Heart right ventricle (tissue), 16 donors: ENCODE results near the gene KDM4E. TPM values are rescaled to one million over a fixed set of nuclear protein-coding genes. Genes with fewer than 3 reads are reported as not detected.

Experiments
- ATAC-seq, 8 donors: fragments of 200-7000 bp; cut with Tn5 transposase; one replicate each; pipeline ENCODE4 v1.9.1; 2020; ENCODE audit warnings: mild to moderate bottlenecking in 8 of 8, moderate library complexity in 8 of 8, moderate number of reproducible peaks in 1 of 8
- DNase-seq, 2 donors: peaks; one replicate each; pipeline ENCODE4 v3.0.0-alpha.2; 2020
- H3K27ac ChIP-seq, 10 donors: fragments of 200-600 bp; sonication (generic) in 2 of 10; one replicate each; pipeline versions ENCODE4 v1.5.0 to v1.8.0; 2020 to 2022; ENCODE audit warnings: mild to moderate bottlenecking in 3 of 10
- H3K27me3 ChIP-seq, 7 donors: fragments of 200-600 bp; one replicate each; pipeline ENCODE4 v1.8.0; 2021 to 2022; ENCODE audit warnings: mild to moderate bottlenecking in 2 of 7
- H3K36me3 ChIP-seq, 9 donors: fragments of 200-600 bp; sonication (generic) in 1 of 9; one replicate each; pipeline versions ENCODE4 v1.5.0 to v1.8.0; 2020 to 2022; ENCODE audit warnings: mild to moderate bottlenecking in 2 of 9
- H3K4me1 ChIP-seq, 9 donors: fragments of 200-600 bp; sonication (generic) in 1 of 9; one replicate each; pipeline versions ENCODE4 v1.5.0 to v1.8.0; 2020 to 2022; ENCODE audit warnings: mild to moderate bottlenecking in 4 of 9
- H3K4me3 ChIP-seq, 10 donors: fragments of 200-600 bp; sonication (generic) in 2 of 10; one replicate each; pipeline versions ENCODE4 v1.5.0 to v1.8.0; 2020 to 2022; ENCODE audit warnings: mild to moderate bottlenecking in 7 of 10, moderate library complexity in 2 of 10
- H3K9me3 ChIP-seq, 11 donors: fragments of 200-600 bp in 10 of 11; sonication (generic) in 2 of 11; one replicate each; pipeline versions ENCODE4 v1.5.0 to v1.8.0; 2013 to 2022; ENCODE audit warnings: mild to moderate bottlenecking in 2 of 11, control low read depth in 1 of 11, moderate library complexity in 1 of 11
- WGBS, 2 donors: extraction: QIAGEN DNeasy Blood & Tissue Kit; methylation state at CpG; one replicate each; pipeline ENCODE4 v1.1.7; 2013; ENCODE audit warnings: inconsistent platforms in 1 of 2; 5-methylcytosine and 5-hydroxymethylcytosine counted together
- intact Hi-C, 10 donors: fragments of 100-400 bp; cut with DNase I; formaldehyde crosslinking; loops; one replicate each; pipeline versions ENCODE4 v1.11.1 to v1.14.2; 2022
- polyA plus RNA-seq, 2 donors: library from polyadenylated mRNA; stranded (reverse); fragments of 200-250 nt; gene quantifications; one replicate each; pipeline ENCODE4 v1.2.3, GENCODE V29; 2013
- total RNA-seq, 10 donors: library from RNA; stranded (reverse); fragmentation: NEBNext Ultra II Directional in 3 of 10; extraction: Animal tissue kit (Norgen Biotek cat#: 25700) in 3 of 10; gene quantifications; one replicate each; pipeline versions ENCODE4 v1.2.1 to v1.2.4, GENCODE V29; 2021 to 2023
- TF ChIP-seq, protein P1 (sequence below), 9 donors: fragments of 200-600 bp; sonication (generic) in 2 of 9; IDR thresholded peaks; one replicate each; pipeline versions ENCODE4 v1.5.0 to v1.8.0; 2021 to 2022; ENCODE audit warnings: antibody characterized with exemption in 9 of 9, mild to moderate bottlenecking in 5 of 9, moderate library complexity in 1 of 9
- donor health status: Arrhythmogenic right ventricular cardiomyopathy.
- donor health status: ischemic (EF 13 %, LVEDD 7.1; RV severe dilation, severe dysfunction).
- donor health status: healthy with polysubstance abuse.
- donor health status: DM: no; HTN: yes; CAD: no.
- donor health status: DM: no; HTN: no; CAD: no.
- donor health status: ischemic (EF 25% LVEDD 6.9; RV normal size, moderate dysfunction).
- donor health status: ischemic (EF 25% LVEDD 5.7; RV mildly dilated, moderate dysfunction).
- donor health status: healthy.
- donor health status: DM: yes; HTN: yes; CAD: no.
- donor health status: Ischemic cardiomyopathy.
- donor health status: ischemic (EF 35%, LVEDD 5.7; RV mildly dilated, moderate dysfunction).
- donor health status: nonischemic (EF 11% LVEDD 7.7; RV severe dilation, severe dysfunction).
- donor health status: DM: yes; HTN: yes; CAD: no.
- donor health status: PGD.
- donor health status: ischemic (EF 29% LVEDD 5.4; RV normal size, mild dysfunction).
- donor health status: nonischemic (EF 23%, LVEDD 6.1; RV moderate dilation, normal function).

KDM4E gene
- total and polyA plus RNA-seq, 12 donors: not detected

DNA sequence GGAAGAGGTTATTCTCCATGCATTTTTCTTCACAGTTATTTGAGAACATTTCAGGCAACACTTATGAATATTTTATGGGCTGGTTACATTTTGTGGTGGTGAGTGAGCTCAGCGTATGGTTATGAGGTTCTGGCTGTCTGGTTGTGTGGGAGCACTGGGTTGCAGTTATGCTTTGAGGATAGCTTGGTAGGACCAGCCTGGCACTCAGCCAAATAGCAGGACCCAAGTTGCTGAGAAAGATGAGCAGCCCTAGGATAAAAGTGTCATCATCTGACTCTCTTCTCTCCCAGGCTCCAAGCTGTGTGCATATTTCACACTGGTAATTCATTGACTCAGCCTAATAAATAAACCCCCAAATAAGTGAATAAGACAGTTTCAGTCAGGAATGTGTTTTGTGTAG lies 33.6 kb downstream of the KDM4E start:
- Histone ChIP-seq H3K27ac (no peak overlapping the region), H3K27me3 (peaks cover 0 to 18% (median 7%) of the 10 kb centered on the region in 7 donors), H3K4me1 (no peaks in the 10 kb centered on the region), H3K9me3 (no peaks in the 10 kb centered on the region), H3K36me3 (no peaks in the 10 kb centered on the region), H3K4me3 (no peak overlapping the region)
- ATAC-seq (no peak), DNase-seq (no peak)
- intact Hi-C loops: no loop called here
- TF ChIP-seq, protein P1, sequence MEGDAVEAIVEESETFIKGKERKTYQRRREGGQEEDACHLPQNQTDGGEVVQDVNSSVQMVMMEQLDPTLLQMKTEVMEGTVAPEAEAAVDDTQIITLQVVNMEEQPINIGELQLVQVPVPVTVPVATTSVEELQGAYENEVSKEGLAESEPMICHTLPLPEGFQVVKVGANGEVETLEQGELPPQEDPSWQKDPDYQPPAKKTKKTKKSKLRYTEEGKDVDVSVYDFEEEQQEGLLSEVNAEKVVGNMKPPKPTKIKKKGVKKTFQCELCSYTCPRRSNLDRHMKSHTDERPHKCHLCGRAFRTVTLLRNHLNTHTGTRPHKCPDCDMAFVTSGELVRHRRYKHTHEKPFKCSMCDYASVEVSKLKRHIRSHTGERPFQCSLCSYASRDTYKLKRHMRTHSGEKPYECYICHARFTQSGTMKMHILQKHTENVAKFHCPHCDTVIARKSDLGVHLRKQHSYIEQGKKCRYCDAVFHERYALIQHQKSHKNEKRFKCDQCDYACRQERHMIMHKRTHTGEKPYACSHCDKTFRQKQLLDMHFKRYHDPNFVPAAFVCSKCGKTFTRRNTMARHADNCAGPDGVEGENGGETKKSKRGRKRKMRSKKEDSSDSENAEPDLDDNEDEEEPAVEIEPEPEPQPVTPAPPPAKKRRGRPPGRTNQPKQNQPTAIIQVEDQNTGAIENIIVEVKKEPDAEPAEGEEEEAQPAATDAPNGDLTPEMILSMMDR (IDR thresholded peaks at IDR 0.05): no peak
- 76 to 80% methylated on average over 1 of the region's 1 CpG for WGBS, 2 donors

- H3K9me3 ChIP-seq: no peaks in the 10 kb centered on the region
- peak in 1 of 8 donors; percentile 81 for ATAC-seq
- TF ChIP-seq, protein P1 (IDR thresholded peaks at IDR 0.05): no peak
- peaks cover 0 to 14% (median 4%) of the 10 kb centered on the region in 7 donors for H3K27me3 ChIP-seq
- no peaks in the 10 kb centered on the region for H3K36me3 ChIP-seq
- H3K27ac ChIP-seq: no peak overlapping the region
- H3K4me1 ChIP-seq: no peaks in the 10 kb centered on the region
- 70 to 73% methylated on average over 6 of the region's 6 CpGs for WGBS, 2 donors
- H3K4me3 ChIP-seq: no peak overlapping the region
- intact Hi-C loops: no loop called here
- no peak for DNase-seq
Observed at GRCh38 chr11:95059046-95059445, 34.0 kb downstream of the KDM4E start.

DNA sequence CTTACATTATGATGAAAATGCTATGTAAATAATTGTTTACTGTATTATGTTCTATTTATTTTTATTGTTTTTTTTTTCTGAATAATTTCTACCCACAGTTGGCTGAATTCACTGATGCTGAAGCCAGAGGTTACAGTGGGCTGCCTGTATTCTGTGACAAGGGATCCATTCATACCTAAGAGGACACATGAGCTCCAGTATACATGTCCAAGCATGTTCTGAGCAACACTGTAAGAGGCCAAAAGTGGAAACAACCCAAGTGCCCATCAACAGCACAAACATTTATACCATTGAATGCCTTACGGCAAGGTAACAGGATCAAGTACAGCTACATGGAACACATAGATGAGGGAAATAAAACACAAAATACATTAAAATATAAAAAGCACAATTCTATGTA lies 40.3 kb downstream of the KDM4E start:
- TF ChIP-seq, protein P1 (IDR thresholded peaks at IDR 0.05): no peak
- H3K36me3 ChIP-seq: no peaks in the 10 kb centered on the region
- WGBS, 2 donors: 95 to 98% methylated on average over 1 of the region's 1 CpG
- intact Hi-C loops: loop anchor here in 8 of 10 donors (5.0 to 10.0 kb wide), 9 partner anchors 82 to 702 kb away; partner anchors contain the start of genes CWC15 (in 3 of the 8), KDM4D (in 3 of the 8) and SESN3 (in 1 of the 8)
- H3K9me3 ChIP-seq: no peaks in the 10 kb centered on the region
- DNase-seq (no peak), ATAC-seq (no peak)
- H3K27me3 ChIP-seq: no peaks in the 10 kb centered on the region
- no peak overlapping the region for H3K4me3 ChIP-seq
- peaks cover 0 to 24% (median 18%) of the 10 kb centered on the region in 9 donors for H3K4me1 ChIP-seq
- no peak overlapping the region for H3K27ac ChIP-seq

DNA sequence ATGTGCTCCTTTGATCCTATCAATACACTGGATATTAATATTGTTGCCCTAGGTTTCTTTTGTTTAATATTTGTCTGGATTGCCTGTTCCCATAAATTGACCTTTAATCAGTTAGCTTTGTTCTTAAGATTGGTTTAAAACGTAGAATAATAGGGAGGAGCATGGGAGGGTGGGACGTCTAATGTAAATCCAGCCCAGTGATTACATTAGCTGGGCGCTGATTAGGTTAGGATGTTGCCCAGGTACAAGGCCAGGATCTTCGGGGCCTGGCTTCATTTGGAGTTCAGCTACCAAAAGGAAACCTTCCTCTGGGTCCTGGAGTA lies 41.6 kb downstream of the KDM4E start, which contains the start of gene SRSF8:
SRSF8 (plus strand) TSS at position 204 of the 323 bp plus-strand sequence. CDS start 308 bp downstream, outside the sequence.
- Histone ChIP-seq H3K27ac (peak within 1 kb of the TSS; percentile 94 to 99 (median 97)), H3K36me3 (peaks cover 0 to 7% (median 0%) of the 10 kb centered on the region in 9 donors), H3K9me3 (no peaks in the 10 kb centered on the region), H3K4me3 (peak within 1 kb of the TSS; percentile 72 to 89 (median 82)), H3K27me3 (no peaks in the 10 kb centered on the region), H3K4me1 (peaks cover 0 to 27% (median 20%) of the 10 kb centered on the region in 9 donors)
- DNase-seq: no peak
- intact Hi-C loops: loop anchor here in 8 of 10 donors (2.0 to 10.0 kb wide), 10 partner anchors 81 to 701 kb away; partner anchors contain the start of genes CWC15 (in 3 of the 8), KDM4D (in 3 of the 8) and SESN3 (in 1 of the 8)
- WGBS, 2 donors: 0% methylated on average over 4 of the region's 4 CpGs
- TF ChIP-seq, protein P1 (IDR thresholded peaks at IDR 0.05): no peak
- peak in 2 of 8 donors; percentile 6 to 27 for ATAC-seq
